Peyer's patch (tissue), 4 donors: ENCODE results near the gene C9. TPM values are rescaled to one million over a fixed set of nuclear protein-coding genes. Genes with fewer than 3 reads are reported as not detected.

ENCODE experiments used
- DNase-seq, 3 donors: peaks; one replicate each; pipeline ENCODE4 v3.0.0-alpha.2; 2017 to 2019
- H3K27ac ChIP-seq, 4 donors: fragments of 200-600 bp; sonication (generic); one replicate each; pipeline ENCODE4 v1.5.1; 2016 to 2019
- H3K27me3 ChIP-seq, 2 donors: fragments of 200-600 bp; sonication (generic); one replicate each; pipeline ENCODE4 v1.5.1; 2019
- H3K36me3 ChIP-seq, 3 donors: fragments of 200-600 bp; sonication (generic); one replicate each; pipeline ENCODE4 v1.5.1; 2016 to 2019
- H3K4me1 ChIP-seq, 4 donors: fragments of 200-600 bp; sonication (generic); one replicate each; pipeline ENCODE4 v1.5.1; 2016 to 2019
- H3K4me3 ChIP-seq, 4 donors: fragments of 200-600 bp; sonication (generic); 1 replicate in 3 of 4; 2 replicates in 1 of 4; pipeline ENCODE4 v1.5.1; 2016 to 2019; ENCODE audit warnings: mild to moderate bottlenecking in 1 of 4
- H3K9me3 ChIP-seq, 4 donors: fragments of 200-600 bp; sonication (generic); one replicate each; pipeline ENCODE4 v1.5.1; 2016 to 2019; ENCODE audit warnings: mild to moderate bottlenecking in 1 of 4
- POLR2A ChIP-seq, 2 donors: fragments of 450-650 bp; IDR thresholded peaks; one replicate each; pipeline ENCODE4 v1.5.1; 2017; ENCODE audit warnings: antibody characterized with exemption in 2 of 2, mild to moderate bottlenecking in 2 of 2, moderate library complexity in 2 of 2
- total RNA-seq, 4 donors: library from RNA; depleted of rRNA; stranded (reverse); fragments of >200 nt; gene quantifications; one replicate each; pipeline ENCODE4 v1.1.0, GENCODE V29; 2016
- TF ChIP-seq, protein P1 (sequence below), 6 experiments: fragments of 450-650 bp in 4 of 6; fragments of 200-600 bp in 2 of 6; sonication (generic) in 1 of 6; IDR thresholded peaks; one replicate each; pipeline ENCODE4 v1.5.1; 2017 to 2019; ENCODE audit warnings: antibody characterized with exemption in 6 of 6, mild to moderate bottlenecking in 3 of 6, moderate library complexity in 1 of 6

The C9 gene
- total RNA-seq, 4 donors from 2014 or later: not detected

DNA sequence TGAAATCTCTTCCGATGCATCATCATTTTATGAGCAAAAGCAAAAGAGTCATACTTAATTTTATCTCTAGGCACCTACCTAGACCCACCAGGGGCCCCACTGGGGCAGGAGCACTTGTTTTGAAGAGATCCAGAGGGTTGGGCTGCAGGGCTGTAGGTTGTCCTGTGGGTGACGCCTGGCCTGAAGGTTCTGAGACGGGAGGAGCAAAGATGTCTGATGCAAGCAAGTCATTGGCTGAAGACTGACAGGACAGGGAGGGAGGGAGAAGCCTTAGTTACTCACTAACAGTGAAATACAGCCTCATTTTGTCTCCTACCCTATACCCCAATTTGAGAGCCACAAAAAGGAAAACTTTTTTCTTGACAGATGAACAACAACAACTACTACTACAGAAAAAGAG is 17.1 kb upstream of the C9 start:
- Histone ChIP-seq H3K27ac (no peak overlapping the region), H3K9me3 (no peaks in the 10 kb centered on the region), H3K4me1 (no peaks in the 10 kb centered on the region), H3K4me3 (no peak overlapping the region), H3K27me3 (no peaks in the 10 kb centered on the region), H3K36me3 (peaks cover 0 to 48% (median 0%) of the 10 kb centered on the region in 3 donors)
- TF ChIP-seq POLR2A (IDR thresholded peaks at IDR 0.05): no peak
- TF ChIP-seq, protein P1, sequence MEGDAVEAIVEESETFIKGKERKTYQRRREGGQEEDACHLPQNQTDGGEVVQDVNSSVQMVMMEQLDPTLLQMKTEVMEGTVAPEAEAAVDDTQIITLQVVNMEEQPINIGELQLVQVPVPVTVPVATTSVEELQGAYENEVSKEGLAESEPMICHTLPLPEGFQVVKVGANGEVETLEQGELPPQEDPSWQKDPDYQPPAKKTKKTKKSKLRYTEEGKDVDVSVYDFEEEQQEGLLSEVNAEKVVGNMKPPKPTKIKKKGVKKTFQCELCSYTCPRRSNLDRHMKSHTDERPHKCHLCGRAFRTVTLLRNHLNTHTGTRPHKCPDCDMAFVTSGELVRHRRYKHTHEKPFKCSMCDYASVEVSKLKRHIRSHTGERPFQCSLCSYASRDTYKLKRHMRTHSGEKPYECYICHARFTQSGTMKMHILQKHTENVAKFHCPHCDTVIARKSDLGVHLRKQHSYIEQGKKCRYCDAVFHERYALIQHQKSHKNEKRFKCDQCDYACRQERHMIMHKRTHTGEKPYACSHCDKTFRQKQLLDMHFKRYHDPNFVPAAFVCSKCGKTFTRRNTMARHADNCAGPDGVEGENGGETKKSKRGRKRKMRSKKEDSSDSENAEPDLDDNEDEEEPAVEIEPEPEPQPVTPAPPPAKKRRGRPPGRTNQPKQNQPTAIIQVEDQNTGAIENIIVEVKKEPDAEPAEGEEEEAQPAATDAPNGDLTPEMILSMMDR (IDR thresholded peaks at IDR 0.05): no peak
- no peak for DNase-seq

DNA sequence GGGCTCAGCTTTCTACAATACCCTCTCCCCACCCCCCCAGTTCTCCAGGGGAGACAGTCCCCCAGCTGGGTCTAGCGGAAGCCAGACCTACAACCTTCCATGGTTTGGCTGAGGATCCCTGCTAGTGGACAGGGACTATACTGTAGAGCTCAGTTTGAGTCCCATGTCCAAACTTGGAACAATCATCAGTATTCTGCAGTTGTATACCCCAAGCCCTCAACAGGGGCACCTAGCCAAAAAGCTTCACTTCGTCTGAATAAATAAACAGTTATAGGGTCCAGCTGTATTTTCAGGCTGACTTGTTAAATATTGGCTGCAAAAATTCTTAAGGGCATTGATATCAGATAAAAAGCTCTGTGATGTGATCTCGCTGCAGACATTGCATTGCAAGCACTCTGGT is 15.4 kb upstream of the C9 start:
- H3K36me3 ChIP-seq: peaks cover 0 to 40% (median 0%) of the 10 kb centered on the region in 3 donors
- no peak overlapping the region for H3K27ac ChIP-seq
- no peak for DNase-seq

DNA sequence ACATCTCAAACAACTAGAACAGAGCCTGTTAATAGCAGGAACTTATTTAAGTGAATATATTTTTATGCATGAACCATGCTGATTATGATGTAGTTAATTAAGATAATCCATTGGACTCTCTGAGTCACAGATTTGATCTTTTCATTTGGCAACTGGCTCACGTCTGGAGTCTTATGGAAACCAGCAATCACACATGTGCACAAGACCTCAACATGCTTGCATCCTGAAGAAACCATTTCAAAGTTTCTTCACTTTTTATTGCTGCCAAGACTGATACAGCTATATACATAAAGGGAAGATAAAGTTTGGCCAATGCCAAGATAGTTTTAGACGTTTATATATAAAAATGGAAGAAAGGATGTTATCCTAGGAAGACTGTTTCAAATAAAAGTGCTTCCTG is 13.3 kb upstream of the C9 start:
- H3K27me3 ChIP-seq: no peaks in the 10 kb centered on the region
- H3K27ac ChIP-seq: no peak overlapping the region
- no peak overlapping the region for H3K4me3 ChIP-seq
- no peaks in the 10 kb centered on the region for H3K4me1 ChIP-seq
- TF ChIP-seq, protein P1 (IDR thresholded peaks at IDR 0.05): no peak
- no peak for TF ChIP-seq POLR2A (IDR thresholded peaks at IDR 0.05)
- no peaks in the 10 kb centered on the region for H3K9me3 ChIP-seq
- peaks cover 0 to 34% (median 0%) of the 10 kb centered on the region in 3 donors for H3K36me3 ChIP-seq
- DNase-seq: no peak

More for the DNA sequence above, 15.4 kb upstream of the C9 start:
- Histone ChIP-seq H3K4me1 (no peaks in the 10 kb centered on the region), H3K9me3 (no peaks in the 10 kb centered on the region), H3K4me3 (no peak overlapping the region), H3K27me3 (no peaks in the 10 kb centered on the region)
- TF ChIP-seq, protein P1 (IDR thresholded peaks at IDR 0.05): no peak
- no peak for TF ChIP-seq POLR2A (IDR thresholded peaks at IDR 0.05)

GRCh38 chr5:39376293-39376714 is 12.0 kb upstream of the C9 start:
- TF ChIP-seq, protein P1 (IDR thresholded peaks at IDR 0.05): peak in 5 of 6 experiments; percentile 51 to 87 (median 84)
- TF ChIP-seq POLR2A (IDR thresholded peaks at IDR 0.05): no peak
- Histone ChIP-seq H3K27me3 (no peaks in the 10 kb centered on the region), H3K27ac (no peak overlapping the region), H3K9me3 (no peaks in the 10 kb centered on the region), H3K4me3 (no peak overlapping the region), H3K4me1 (no peaks in the 10 kb centered on the region), H3K36me3 (peaks cover 0 to 28% (median 0%) of the 10 kb centered on the region in 3 donors)
- DNase-seq: peak in 1 of 3 donors; percentile 67

- Histone ChIP-seq H3K27me3 (no peaks in the 10 kb centered on the region), H3K4me3 (no peak overlapping the region), H3K27ac (no peak overlapping the region), H3K9me3 (no peaks in the 10 kb centered on the region), H3K36me3 (peaks cover 0 to 19% (median 0%) of the 10 kb centered on the region in 3 donors), H3K4me1 (no peaks in the 10 kb centered on the region)
- TF ChIP-seq, protein P1 (IDR thresholded peaks at IDR 0.05): no peak
- no peak for TF ChIP-seq POLR2A (IDR thresholded peaks at IDR 0.05)
- DNase-seq: no peak
Measured at GRCh38 chr5:39373791-39374190, 9.5 kb upstream of the C9 start.

GRCh38 chr5:39371367-39371635 is 7.0 kb upstream of the C9 start:
- peaks cover 0 to 14% (median 0%) of the 10 kb centered on the region in 3 donors for H3K36me3 ChIP-seq
- H3K27ac ChIP-seq: no peak overlapping the region
- TF ChIP-seq, protein P1 (IDR thresholded peaks at IDR 0.05): no peak
- no peak for TF ChIP-seq POLR2A (IDR thresholded peaks at IDR 0.05)

More at GRCh38 chr5:39371367-39371635, 7.0 kb upstream of the C9 start:
- Histone ChIP-seq H3K4me3 (no peak overlapping the region), H3K27me3 (no peaks in the 10 kb centered on the region), H3K4me1 (no peaks in the 10 kb centered on the region), H3K9me3 (no peaks in the 10 kb centered on the region)
- no peak for DNase-seq
